Neural cell (in vitro differentiated cells): ENCODE results near the gene PREP. TPM values are rescaled to one million over a fixed set of nuclear protein-coding genes. Genes with fewer than 3 reads are reported as not detected.

Experiments used
- H2AFZ ChIP-seq: fragments of 200-600, 300-800 bp; sonication (generic), shearing (Covaris generic); 2 replicates; pipeline ENCODE4 v1.6.0; 2014; ENCODE audit warnings: low read depth, mild to moderate bottlenecking, antibody characterized with exemption, low read length, moderate library complexity
- H3F3A ChIP-seq: fragments of 200-600 bp; shearing (Covaris generic); 2 replicates; pipeline ENCODE4 v1.6.1; 2016; ENCODE audit warnings: mild to moderate bottlenecking, moderate library complexity, mixed read lengths, antibody characterized with exemption, low read length; ENCODE audit not compliant: insufficient read depth, poor library complexity, severe bottlenecking
- H3K27ac ChIP-seq: fragments of 200-600, 300-800 bp; sonication (generic), shearing (Covaris generic); 2 replicates; pipeline ENCODE4 v1.5.1; 2014; ENCODE audit warnings: mild to moderate bottlenecking, low read length, moderate library complexity
- H3K27me3 ChIP-seq: fragments of 300-800, 200-600 bp; sonication (generic), shearing (Covaris generic); 2 replicates; pipeline ENCODE4 v1.6.0; 2014; ENCODE audit warnings: mild to moderate bottlenecking, low read depth, low read length, moderate library complexity; ENCODE audit not compliant: insufficient read depth
- H3K36me3 ChIP-seq: fragments of 300-800, 200-600 bp; sonication (generic), shearing (Covaris generic); 2 replicates; pipeline ENCODE4 v1.5.1; 2014; ENCODE audit warnings: mild to moderate bottlenecking, antibody characterized with exemption, low read length, moderate library complexity; ENCODE audit not compliant: insufficient read depth
- H3K4me2 ChIP-seq: fragments of 300-800, 200-600 bp; sonication (generic), shearing (Covaris generic); 2 replicates; pipeline ENCODE4 v1.6.0; 2014; ENCODE audit warnings: mild to moderate bottlenecking, low read length
- H3K4me3 ChIP-seq: fragments of 300-800, 200-600 bp; sonication (generic), shearing (Covaris generic); 2 replicates; pipeline ENCODE4 v1.5.1; 2014; ENCODE audit warnings: mild to moderate bottlenecking, low read length, moderate library complexity
- H3K79me2 ChIP-seq: fragments of 200-600 bp; shearing (Covaris generic); replicated peaks from 2 replicates; pipeline ENCODE4 v1.6.0; 2014; ENCODE audit warnings: mild to moderate bottlenecking, low read length, moderate library complexity; ENCODE audit not compliant: insufficient read depth
- H3K9ac ChIP-seq: fragments of 300-800, 200-600 bp; sonication (generic), shearing (Covaris generic); 2 replicates; pipeline ENCODE4 v1.6.1; 2016; ENCODE audit warnings: mild to moderate bottlenecking, low read length, mixed read lengths
- H3K9me2 ChIP-seq: fragments of 200-600 bp; shearing (Covaris generic); 2 replicates; pipeline ENCODE4 v1.6.1; 2016; ENCODE audit warnings: mild to moderate bottlenecking, low read length, mixed read lengths; ENCODE audit not compliant: insufficient read depth
- H3K9me3 ChIP-seq: fragments of 200-600, 300-800 bp; sonication (generic), shearing (Covaris generic); 2 replicates; pipeline ENCODE4 v1.6.1; 2016; ENCODE audit warnings: mild to moderate bottlenecking, mixed run types, low read length, moderate library complexity, mixed read lengths
- H4K20me1 ChIP-seq: fragments of 200-600 bp; shearing (Covaris generic); 2 replicates; pipeline ENCODE4 v1.6.1; 2016; ENCODE audit warnings: mild to moderate bottlenecking, mixed run types; ENCODE audit not compliant: insufficient read depth
- CTCF ChIP-seq: fragments of 450-650 bp; IDR thresholded peaks from 2 replicates; pipeline ENCODE4 v1.5.1; 2014; ENCODE audit warnings: antibody characterized with exemption, mild to moderate bottlenecking, moderate library complexity; ENCODE audit not compliant: poor library complexity, severe bottlenecking
- EP300 ChIP-seq: fragments of 450-650 bp; conservative IDR thresholded peaks from 2 replicates; pipeline ENCODE4 v1.6.1; 2014; ENCODE audit warnings: antibody characterized with exemption, mild to moderate bottlenecking, moderate library complexity; ENCODE audit not compliant: poor library complexity, severe bottlenecking
- EZH2 ChIP-seq: fragments of 200-600, 300-800 bp; shearing (Covaris generic), sonication (generic); IDR thresholded peaks from 2 replicates; pipeline ENCODE4 v1.6.1; 2014; ENCODE audit warnings: antibody characterized with exemption, low read length, borderline replicate concordance, mild to moderate bottlenecking; ENCODE audit not compliant: insufficient read depth, poor library complexity, severe bottlenecking
- MXI1 ChIP-seq: fragments of 450-650 bp; conservative IDR thresholded peaks from 2 replicates; pipeline ENCODE4 v1.6.1; 2014; ENCODE audit warnings: antibody characterized with exemption, mild to moderate bottlenecking; ENCODE audit not compliant: poor library complexity, severe bottlenecking
- POLR2AphosphoS5 ChIP-seq: IDR thresholded peaks from 2 replicates; pipeline ENCODE4 v1.6.1; 2012
- RAD21 ChIP-seq: fragments of 450-650 bp; conservative IDR thresholded peaks from 2 replicates; pipeline ENCODE4 v1.6.1; 2014; ENCODE audit warnings: antibody characterized with exemption, mild to moderate bottlenecking, moderate library complexity
- SMC3 ChIP-seq: fragments of 450-650 bp; conservative IDR thresholded peaks from 2 replicates; pipeline ENCODE4 v1.6.1; 2014; ENCODE audit warnings: antibody characterized with exemption, mild to moderate bottlenecking, moderate library complexity; ENCODE audit not compliant: poor library complexity
- TAF1 ChIP-seq: IDR thresholded peaks from 2 replicates; pipeline ENCODE4 v1.6.1; 2012; ENCODE audit warnings: low read depth
- polyA plus RNA-seq: library from polyadenylated mRNA; depleted of rRNA; stranded (reverse); fragments of >200 nt; gene quantifications from 2 replicates; pipeline ENCODE4 v1.2.3, GENCODE V29; 2014
- TF ChIP-seq, protein P1 (sequence below): IDR thresholded peaks from 2 replicates; pipeline ENCODE4 v1.6.1; 2012; ENCODE audit warnings: borderline replicate concordance

The PREP gene
- polyA plus RNA-seq, 1 donor from 2014 or later = 24.5 TPM

- no peaks in the 10 kb centered on the region for H3F3A ChIP-seq
- no peaks in the 10 kb centered on the region for H3K27me3 ChIP-seq
- H3K79me2 ChIP-seq = no peaks in the 10 kb centered on the region
- no peak overlapping the region for H3K4me2 ChIP-seq
- no peak overlapping the region for H3K9ac ChIP-seq
- H3K9me2 ChIP-seq = no peaks in the 10 kb centered on the region
- no peak overlapping the region for H2AFZ ChIP-seq
- no peaks in the 10 kb centered on the region for H3K9me3 ChIP-seq
- no peak overlapping the region for H3K4me3 ChIP-seq
- H3K36me3 ChIP-seq = no peaks in the 10 kb centered on the region
- H3K27ac ChIP-seq = no peak overlapping the region
- TF ChIP-seq POLR2AphosphoS5 (no peak), TAF1 (no peak), CTCF (no peak), EP300 (no peak), SMC3 (no peak), MXI1 (no peak), EZH2 (no peak), RAD21 (no peak)
- TF ChIP-seq, protein P1, sequence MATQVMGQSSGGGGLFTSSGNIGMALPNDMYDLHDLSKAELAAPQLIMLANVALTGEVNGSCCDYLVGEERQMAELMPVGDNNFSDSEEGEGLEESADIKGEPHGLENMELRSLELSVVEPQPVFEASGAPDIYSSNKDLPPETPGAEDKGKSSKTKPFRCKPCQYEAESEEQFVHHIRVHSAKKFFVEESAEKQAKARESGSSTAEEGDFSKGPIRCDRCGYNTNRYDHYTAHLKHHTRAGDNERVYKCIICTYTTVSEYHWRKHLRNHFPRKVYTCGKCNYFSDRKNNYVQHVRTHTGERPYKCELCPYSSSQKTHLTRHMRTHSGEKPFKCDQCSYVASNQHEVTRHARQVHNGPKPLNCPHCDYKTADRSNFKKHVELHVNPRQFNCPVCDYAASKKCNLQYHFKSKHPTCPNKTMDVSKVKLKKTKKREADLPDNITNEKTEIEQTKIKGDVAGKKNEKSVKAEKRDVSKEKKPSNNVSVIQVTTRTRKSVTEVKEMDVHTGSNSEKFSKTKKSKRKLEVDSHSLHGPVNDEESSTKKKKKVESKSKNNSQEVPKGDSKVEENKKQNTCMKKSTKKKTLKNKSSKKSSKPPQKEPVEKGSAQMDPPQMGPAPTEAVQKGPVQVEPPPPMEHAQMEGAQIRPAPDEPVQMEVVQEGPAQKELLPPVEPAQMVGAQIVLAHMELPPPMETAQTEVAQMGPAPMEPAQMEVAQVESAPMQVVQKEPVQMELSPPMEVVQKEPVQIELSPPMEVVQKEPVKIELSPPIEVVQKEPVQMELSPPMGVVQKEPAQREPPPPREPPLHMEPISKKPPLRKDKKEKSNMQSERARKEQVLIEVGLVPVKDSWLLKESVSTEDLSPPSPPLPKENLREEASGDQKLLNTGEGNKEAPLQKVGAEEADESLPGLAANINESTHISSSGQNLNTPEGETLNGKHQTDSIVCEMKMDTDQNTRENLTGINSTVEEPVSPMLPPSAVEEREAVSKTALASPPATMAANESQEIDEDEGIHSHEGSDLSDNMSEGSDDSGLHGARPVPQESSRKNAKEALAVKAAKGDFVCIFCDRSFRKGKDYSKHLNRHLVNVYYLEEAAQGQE = no peak
- no peaks in the 10 kb centered on the region for H4K20me1 ChIP-seq
These were observed 14.5 kb downstream of the PREP start for GRCh38 chr6:105388392-105388791.

GRCh38 chr6:105384004-105384403 is 18.9 kb downstream of the PREP start:
- H2AFZ ChIP-seq = no peak overlapping the region

DNA sequence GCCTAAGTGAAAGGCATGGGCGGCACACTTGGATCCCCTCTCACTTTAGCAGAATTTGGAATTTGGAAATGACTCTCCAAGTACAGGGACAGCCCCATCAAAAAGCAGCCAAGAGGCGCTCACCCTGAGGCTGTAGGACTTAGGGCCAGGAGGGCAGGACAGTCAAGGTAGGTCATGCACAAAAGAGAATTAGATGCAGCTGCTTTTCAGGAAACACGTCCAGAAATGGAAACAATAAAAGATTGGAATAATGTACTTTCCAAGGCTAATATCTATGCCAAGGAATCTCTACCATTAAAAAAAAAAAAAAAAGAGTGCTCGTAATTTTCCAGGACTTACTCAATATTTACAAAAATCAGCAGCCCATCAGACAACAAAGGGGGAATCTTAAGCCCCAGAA is 19.9 kb downstream of the PREP start:
- Histone ChIP-seq H4K20me1 (no peaks in the 10 kb centered on the region), H3K4me3 (no peak overlapping the region), H3K4me2 (no peak overlapping the region), H3K27me3 (no peaks in the 10 kb centered on the region), H3K9ac (no peak overlapping the region), H2AFZ (no peak overlapping the region), H3K79me2 (no peaks in the 10 kb centered on the region), H3K27ac (no peak overlapping the region), H3K36me3 (no peaks in the 10 kb centered on the region), H3F3A (no peaks in the 10 kb centered on the region), H3K9me3 (no peaks in the 10 kb centered on the region), H3K9me2 (no peaks in the 10 kb centered on the region)
- TF ChIP-seq, protein P1 = no peak
- TF ChIP-seq EP300 (no peak), RAD21 (no peak), POLR2AphosphoS5 (no peak), SMC3 (no peak), CTCF (no peak), EZH2 (no peak), MXI1 (no peak), TAF1 (no peak)

More at GRCh38 chr6:105384004-105384403, 18.9 kb downstream of the PREP start:
- no peaks in the 10 kb centered on the region for H3K36me3 ChIP-seq
- no peak overlapping the region for H3K9ac ChIP-seq
- H3K4me3 ChIP-seq = no peak overlapping the region
- no peaks in the 10 kb centered on the region for H4K20me1 ChIP-seq
- H3F3A ChIP-seq = no peaks in the 10 kb centered on the region
- no peaks in the 10 kb centered on the region for H3K27me3 ChIP-seq
- TF ChIP-seq POLR2AphosphoS5 (no peak), TAF1 (no peak)
- H3K27ac ChIP-seq = no peak overlapping the region
- no peaks in the 10 kb centered on the region for H3K9me3 ChIP-seq
- H3K4me2 ChIP-seq = no peak overlapping the region
- H3K79me2 ChIP-seq = no peaks in the 10 kb centered on the region
- H3K9me2 ChIP-seq = no peaks in the 10 kb centered on the region
